CD14-positive monocyte (primary cell): ENCODE measurements around the gene SLC12A6. TPM values are rescaled to one million over a fixed set of nuclear protein-coding genes. Genes with fewer than 3 reads are reported as not detected.

Source experiments
- DNase-seq, 3 donors: peaks; one replicate each; pipeline ENCODE4 v3.0.0-alpha.2; 2011 to 2022
- H2AFZ ChIP-seq: 2 replicates; pipeline ENCODE4 v1.6.0; 2012; ENCODE audit warnings: mild to moderate bottlenecking, low read depth, low read length, inconsistent platforms; ENCODE audit not compliant: insufficient read depth, poor library complexity, severe bottlenecking
- H3K27ac ChIP-seq, 2 donors: 1 replicate in 1 of 2; 2 replicates in 1 of 2; pipeline ENCODE4 v1.5.1; 2012 to 2013; ENCODE audit warnings: low read length in 2 of 2, control low read depth in 1 of 2, inconsistent platforms in 1 of 2, low read depth in 1 of 2, mild to moderate bottlenecking in 1 of 2
- H3K27me3 ChIP-seq, 2 donors: one replicate each; pipeline versions ENCODE4 v1.6.0 to v1.6.1; 2011 to 2013; ENCODE audit warnings: low read length in 2 of 2; ENCODE audit not compliant: control insufficient read depth in 2 of 2, insufficient read depth in 2 of 2
- H3K36me3 ChIP-seq, 2 donors: replicated peaks in 1 of 2; 1 replicate in 1 of 2; 2 replicates in 1 of 2; pipeline versions ENCODE4 v1.5.1 to v1.6.1; 2012 to 2013; ENCODE audit warnings: low read length in 2 of 2, control low read depth in 1 of 2, inconsistent platforms in 1 of 2, mild to moderate bottlenecking in 1 of 2; ENCODE audit not compliant: insufficient read depth in 2 of 2, control insufficient read depth in 1 of 2
- H3K4me1 ChIP-seq, 2 donors: 1 replicate in 1 of 2; 2 replicates in 1 of 2; pipeline versions ENCODE4 v1.5.1 to v1.6.1; 2012 to 2013; ENCODE audit warnings: low read length in 2 of 2, control low read depth in 1 of 2, inconsistent platforms in 1 of 2, mild to moderate bottlenecking in 1 of 2, moderate library complexity in 1 of 2; ENCODE audit not compliant: insufficient read depth in 2 of 2, control insufficient read depth in 1 of 2
- H3K4me2 ChIP-seq: replicated peaks from 2 replicates; pipeline ENCODE3; 2012; ENCODE audit warnings: low read length, moderate library complexity, mild to moderate bottlenecking; ENCODE audit not compliant: poor library complexity, severe bottlenecking; ENCODE audit errors: extremely low read depth
- H3K4me3 ChIP-seq, 3 experiments: fragments of 200-600 bp in 1 of 3; sonication (generic) in 1 of 3; replicated peaks in 1 of 3; 1 replicate in 2 of 3; 2 replicates in 1 of 3; pipeline ENCODE4 v1.5.1; 2011 to 2013; ENCODE audit warnings: low read length in 3 of 3, mild to moderate bottlenecking in 3 of 3, control low read depth in 2 of 3, low read depth in 2 of 3, inconsistent platforms in 1 of 3, moderate library complexity in 1 of 3
- H3K79me2 ChIP-seq: 2 replicates; pipeline ENCODE4 v1.6.0; 2012; ENCODE audit warnings: mild to moderate bottlenecking, control low read depth, inconsistent platforms, low read length, moderate library complexity; ENCODE audit not compliant: insufficient read depth
- H3K9ac ChIP-seq: 2 replicates; pipeline ENCODE4 v1.6.0; 2017; ENCODE audit warnings: low read length, mild to moderate bottlenecking; ENCODE audit not compliant: insufficient read depth, poor library complexity, severe bottlenecking
- H3K9me3 ChIP-seq, 2 donors: replicated peaks in 1 of 2; 1 replicate in 1 of 2; 2 replicates in 1 of 2; pipeline versions ENCODE4 v1.5.1 to v1.6.1; 2012 to 2013; ENCODE audit warnings: low read length in 2 of 2, control low read depth in 1 of 2; ENCODE audit not compliant: control insufficient read depth in 1 of 2, insufficient read depth in 1 of 2
- H4K20me1 ChIP-seq: 2 replicates; pipeline ENCODE4 v1.6.0; 2012; ENCODE audit warnings: mild to moderate bottlenecking, low read length, control low read depth, moderate library complexity; ENCODE audit not compliant: insufficient read depth
- H3K27ac Mint-ChIP-seq, 7 donors: one replicate each; pipeline ENCODE4 v1.8.0; 2020; ENCODE audit warnings: mild to moderate bottlenecking in 7 of 7, mixed read lengths in 7 of 7, moderate library complexity in 6 of 7, inconsistent platforms in 2 of 7
- H3K27me3 Mint-ChIP-seq, 3 donors: one replicate each; pipeline ENCODE4 v1.8.0; 2021 to 2022; ENCODE audit warnings: low read depth in 3 of 3, mild to moderate bottlenecking in 3 of 3, mixed read lengths in 3 of 3, moderate library complexity in 3 of 3, inconsistent platforms in 1 of 3
- H3K36me3 Mint-ChIP-seq, 2 donors: one replicate each; pipeline ENCODE4 v1.8.0; 2020; ENCODE audit warnings: mixed read lengths in 2 of 2, inconsistent platforms in 1 of 2, mild to moderate bottlenecking in 1 of 2
- H3K4me1 Mint-ChIP-seq: one replicate; pipeline ENCODE4 v1.8.0; 2020; ENCODE audit warnings: mild to moderate bottlenecking, mixed read lengths
- H3K4me3 Mint-ChIP-seq, 2 donors: one replicate each; pipeline ENCODE4 v1.8.0; 2020; ENCODE audit warnings: mild to moderate bottlenecking in 2 of 2, mixed read lengths in 2 of 2, moderate library complexity in 1 of 2
- H3K9me3 Mint-ChIP-seq, 7 donors: one replicate each; pipeline ENCODE4 v1.8.0; 2020 to 2022; ENCODE audit warnings: mixed read lengths in 7 of 7, mild to moderate bottlenecking in 6 of 7, moderate library complexity in 6 of 7, inconsistent platforms in 2 of 7
- WGBS: methylation state at CpG from one replicate; pipeline ENCODE4 v1.1.5; 2013; ENCODE audit warnings: missing lambda C conversion rate; ENCODE audit not compliant: insufficient coverage; 5-methylcytosine and 5-hydroxymethylcytosine counted together
- intact Hi-C, 2 donors: fragments of 100-400 bp; cut with micrococcal nuclease; formaldehyde crosslinking; loops; one replicate each; pipeline versions ENCODE4 v1.15.0 to v1.15.1; 2023
- polyA plus RNA-seq, 3 donors: library from polyadenylated mRNA; depleted of rRNA in 1 of 3; unstranded in 2 of 3; stranded (reverse) in 1 of 3; fragments of 300-500 nt in 2 of 3; fragments of >200 nt in 1 of 3; fragmentation: Illumina TruSeq in 2 of 3; gene quantifications; 1 replicate in 2 of 3; 2 replicates in 1 of 3; pipeline ENCODE4 v1.2.3, GENCODE V29; 2012 to 2021
- TF ChIP-seq, protein P1 (sequence below): fragments of 200-600 bp; IDR thresholded peaks from one replicate; pipeline ENCODE4 v1.8.0; 2022; ENCODE audit warnings: antibody characterized with exemption, mild to moderate bottlenecking

Gene SLC12A6
- polyA plus RNA-seq, 3 donors, result 5.4 to 80.0 (median 8.0) TPM

GRCh38 chr15:34374816-34375215 lies 37.2 kb upstream of the SLC12A6 start:
- H4K20me1 ChIP-seq, result no peaks in the 10 kb centered on the region
- Mint-ChIP-seq H3K4me1 (peaks cover 5% of the 10 kb centered on the region), H3K4me3 (no peak overlapping the region), H3K9me3 (peaks cover 0 to 6% (median 0%) of the 10 kb centered on the region in 7 donors), H3K36me3 (no peaks in the 10 kb centered on the region), H3K27me3 (peaks cover 2 to 7% (median 3%) of the 10 kb centered on the region in 3 donors), H3K27ac (no peak overlapping the region)
- H3K9me3 ChIP-seq, result no peaks in the 10 kb centered on the region
- H3K36me3 ChIP-seq, result no peaks in the 10 kb centered on the region
- no peak overlapping the region for H3K9ac ChIP-seq
- no peaks in the 10 kb centered on the region for H3K27me3 ChIP-seq
- WGBS, result no CpG with 5 or more reads among the region's 2 CpGs
- no peak overlapping the region for H2AFZ ChIP-seq
- no peak overlapping the region for H3K4me3 ChIP-seq
- H3K79me2 ChIP-seq, result no peaks in the 10 kb centered on the region
- no peak overlapping the region for H3K4me2 ChIP-seq
- TF ChIP-seq, protein P1, sequence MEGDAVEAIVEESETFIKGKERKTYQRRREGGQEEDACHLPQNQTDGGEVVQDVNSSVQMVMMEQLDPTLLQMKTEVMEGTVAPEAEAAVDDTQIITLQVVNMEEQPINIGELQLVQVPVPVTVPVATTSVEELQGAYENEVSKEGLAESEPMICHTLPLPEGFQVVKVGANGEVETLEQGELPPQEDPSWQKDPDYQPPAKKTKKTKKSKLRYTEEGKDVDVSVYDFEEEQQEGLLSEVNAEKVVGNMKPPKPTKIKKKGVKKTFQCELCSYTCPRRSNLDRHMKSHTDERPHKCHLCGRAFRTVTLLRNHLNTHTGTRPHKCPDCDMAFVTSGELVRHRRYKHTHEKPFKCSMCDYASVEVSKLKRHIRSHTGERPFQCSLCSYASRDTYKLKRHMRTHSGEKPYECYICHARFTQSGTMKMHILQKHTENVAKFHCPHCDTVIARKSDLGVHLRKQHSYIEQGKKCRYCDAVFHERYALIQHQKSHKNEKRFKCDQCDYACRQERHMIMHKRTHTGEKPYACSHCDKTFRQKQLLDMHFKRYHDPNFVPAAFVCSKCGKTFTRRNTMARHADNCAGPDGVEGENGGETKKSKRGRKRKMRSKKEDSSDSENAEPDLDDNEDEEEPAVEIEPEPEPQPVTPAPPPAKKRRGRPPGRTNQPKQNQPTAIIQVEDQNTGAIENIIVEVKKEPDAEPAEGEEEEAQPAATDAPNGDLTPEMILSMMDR, result no peak
- no peaks in the 10 kb centered on the region for H3K4me1 ChIP-seq
- intact Hi-C loops, result no loop called here
- H3K27ac ChIP-seq, result no peak overlapping the region
- DNase-seq, result no peak

DNA sequence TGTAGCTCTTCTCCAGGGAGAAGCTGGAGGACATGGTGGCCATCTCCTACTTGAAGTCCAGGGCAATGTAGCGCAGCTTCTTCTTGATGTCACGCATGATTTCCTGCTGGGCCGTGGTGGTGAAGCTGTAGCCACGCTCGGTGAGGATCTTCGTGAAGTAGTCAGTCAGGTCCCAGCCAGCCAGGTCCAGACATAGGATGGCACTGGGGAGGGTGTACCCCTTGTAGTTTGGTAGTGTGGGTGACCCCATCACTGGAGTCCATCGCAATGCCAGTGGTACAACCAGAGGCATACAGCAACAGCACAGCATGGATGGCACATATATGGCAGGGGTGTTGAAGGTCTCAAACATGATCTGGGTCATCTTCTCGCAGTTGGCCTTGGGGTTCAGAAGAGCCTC lies 36.4 kb upstream of the SLC12A6 start:
- Mint-ChIP-seq H3K27me3 (peaks cover 2 to 7% (median 3%) of the 10 kb centered on the region in 3 donors), H3K27ac (no peak overlapping the region), H3K4me3 (no peak overlapping the region), H3K4me1 (peaks cover 5% of the 10 kb centered on the region), H3K9me3 (peaks cover 0 to 6% (median 0%) of the 10 kb centered on the region in 7 donors), H3K36me3 (no peaks in the 10 kb centered on the region)
- no peaks in the 10 kb centered on the region for H3K4me1 ChIP-seq
- no peaks in the 10 kb centered on the region for H4K20me1 ChIP-seq
- TF ChIP-seq, protein P1, result no peak
- no peak overlapping the region for H3K4me2 ChIP-seq
- H2AFZ ChIP-seq, result no peak overlapping the region
- no peaks in the 10 kb centered on the region for H3K9me3 ChIP-seq
- H3K36me3 ChIP-seq, result no peaks in the 10 kb centered on the region
- H3K4me3 ChIP-seq, result no peak overlapping the region
- H3K79me2 ChIP-seq, result no peaks in the 10 kb centered on the region
- H3K9ac ChIP-seq, result no peak overlapping the region
- no peaks in the 10 kb centered on the region for H3K27me3 ChIP-seq
- no peak for DNase-seq
- intact Hi-C loops, result no loop called here
- H3K27ac ChIP-seq, result no peak overlapping the region
- WGBS, result 97% methylated on average over 8 of the region's 8 CpGs
